ENCODE results near the gene SLC12A8. TPM values are rescaled to one million over a fixed set of nuclear protein-coding genes. Genes with fewer than 3 reads are reported as not detected.

SLC12A8 gene
- polyA plus RNA-seq, 3 donors = 5.9 to 10.3 (median 8.4) TPM

GRCh38 chr3:125078951-125079674 lies 133.4 kb downstream of the SLC12A8 start:
- no peak for DNase-seq

DNA sequence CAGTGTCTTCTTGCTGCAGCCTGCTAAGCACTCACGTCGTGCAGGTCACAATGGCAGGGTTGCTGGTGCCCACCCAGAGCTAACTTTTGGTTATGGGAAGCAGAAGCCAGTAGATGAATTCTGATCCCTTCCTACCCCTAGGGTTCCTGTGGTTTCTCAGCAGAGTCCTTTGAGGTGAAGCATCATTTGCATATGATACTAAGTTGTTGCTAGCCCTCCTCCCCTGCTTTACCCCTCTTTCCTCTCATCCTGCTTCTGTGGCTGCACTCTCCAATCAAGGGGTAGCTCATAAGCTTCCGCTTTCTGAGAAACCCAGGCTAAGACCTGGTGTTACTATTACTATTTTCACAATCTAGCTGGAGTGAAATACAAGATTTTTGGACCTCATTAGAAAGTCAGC lies 134.7 kb downstream of the SLC12A8 start:
- DNase-seq = no peak

- no peak for DNase-seq
Observed at GRCh38 chr3:125076464-125076863, 136.1 kb downstream of the SLC12A8 start.

- DNase-seq = no peak
Observed at GRCh38 chr3:125075738-125076137, 136.8 kb downstream of the SLC12A8 start.

DNA sequence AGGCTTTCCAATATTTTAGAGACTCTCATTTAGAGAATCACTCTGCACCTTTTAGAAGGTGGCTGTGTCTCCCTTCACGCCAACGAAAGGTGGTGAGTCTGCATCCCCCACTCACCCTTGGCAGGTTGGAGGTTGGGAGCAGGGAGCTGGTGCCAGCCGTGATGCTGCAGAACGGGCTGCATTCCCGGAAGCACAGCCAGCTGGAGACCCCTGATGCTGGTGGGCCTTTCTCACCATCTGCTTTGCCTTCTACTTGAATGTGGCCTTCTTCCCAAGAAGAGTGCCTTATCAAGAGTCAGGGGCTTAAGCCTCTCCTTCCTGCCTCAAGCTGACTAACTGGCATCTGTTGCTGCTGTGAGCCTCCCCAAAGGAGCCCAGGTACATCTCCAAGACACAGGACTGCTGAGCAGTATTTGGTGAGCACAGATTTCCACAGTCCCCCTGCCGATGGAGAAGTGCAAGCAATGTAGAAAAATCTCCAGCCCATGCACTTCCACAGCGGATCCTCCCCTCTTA lies 139.1 kb downstream of the SLC12A8 start:
- no peak for DNase-seq

- DNase-seq = no peak
Observed at GRCh38 chr3:125072749-125073389, 139.7 kb downstream of the SLC12A8 start.

DNA sequence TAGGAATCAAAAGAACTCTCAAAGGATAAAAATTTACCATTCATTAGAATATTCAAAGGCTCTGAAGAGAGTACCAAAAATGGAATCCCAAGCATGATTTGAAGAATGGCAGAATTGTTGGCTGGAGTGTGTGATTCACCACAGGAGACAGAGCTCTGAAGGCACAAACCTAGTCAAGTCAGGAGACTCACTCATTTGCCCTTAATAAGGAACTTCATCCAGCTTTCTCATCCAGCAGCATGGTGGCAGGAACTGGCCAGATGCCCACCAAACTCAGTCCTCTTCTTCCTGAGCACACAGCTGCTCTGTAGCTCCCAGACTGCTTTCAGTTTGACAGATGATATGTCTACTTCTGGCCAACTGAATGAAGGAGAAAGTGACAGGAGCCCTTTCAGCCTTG lies 140.2 kb downstream of the SLC12A8 start:
- no peak for DNase-seq

DNA sequence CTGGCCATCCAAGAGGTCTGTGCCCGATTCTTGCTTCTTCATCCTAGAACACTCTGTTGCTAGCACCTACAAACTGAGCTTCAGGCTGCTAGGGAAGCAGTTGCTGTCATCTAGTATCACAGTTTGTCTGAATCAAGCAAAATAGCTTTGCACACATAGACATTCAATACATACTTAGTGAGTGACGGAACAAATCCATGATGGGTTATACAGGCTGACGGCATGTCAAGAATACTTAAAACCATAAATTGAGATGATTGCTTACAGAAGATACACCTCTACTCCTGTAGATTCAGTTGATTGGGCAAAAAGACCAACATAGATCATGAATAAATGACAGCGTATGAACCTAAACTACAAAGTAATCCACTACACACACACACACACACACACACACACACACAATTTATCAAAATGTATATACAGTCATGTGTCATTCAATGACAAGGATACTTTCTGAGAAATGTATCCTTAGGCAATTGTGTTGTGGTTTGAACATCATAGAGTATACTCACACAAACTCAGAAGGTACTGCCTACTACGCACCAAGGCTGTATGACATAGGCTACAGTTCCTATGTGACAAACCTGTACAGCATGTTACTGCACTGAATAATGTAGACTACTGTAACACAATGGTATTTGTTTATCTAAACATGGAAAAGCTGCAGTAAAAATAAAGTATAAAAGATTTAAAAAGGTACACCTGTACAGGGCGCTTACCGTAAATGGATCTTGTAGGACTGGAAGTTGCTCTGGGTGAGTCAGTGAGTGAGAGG lies 142.4 kb downstream of the SLC12A8 start:
- DNase-seq = no peak

- no peak for DNase-seq
Observed at GRCh38 chr3:125069452-125069851, 143.1 kb downstream of the SLC12A8 start.

DNA sequence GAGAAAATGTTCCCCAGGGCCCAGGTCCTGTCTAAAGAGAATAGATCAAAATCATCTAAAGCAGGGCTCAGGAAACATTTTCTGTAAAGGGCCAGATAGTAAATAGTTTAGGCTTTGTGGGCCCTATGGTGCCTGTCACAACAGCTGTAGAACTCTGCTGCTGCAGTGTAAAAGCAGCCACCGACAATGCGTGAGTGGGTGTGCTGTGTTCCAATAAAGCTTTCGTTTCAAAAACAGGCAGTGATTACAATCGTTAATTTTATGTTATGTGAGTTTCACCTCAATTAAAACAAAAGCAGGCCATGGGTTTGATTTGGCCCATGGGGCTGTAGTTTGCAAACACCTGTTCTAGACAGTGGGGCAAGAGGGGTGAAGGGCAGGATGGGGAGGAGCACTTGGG lies 144.3 kb downstream of the SLC12A8 start:
- no peak for DNase-seq

DNA sequence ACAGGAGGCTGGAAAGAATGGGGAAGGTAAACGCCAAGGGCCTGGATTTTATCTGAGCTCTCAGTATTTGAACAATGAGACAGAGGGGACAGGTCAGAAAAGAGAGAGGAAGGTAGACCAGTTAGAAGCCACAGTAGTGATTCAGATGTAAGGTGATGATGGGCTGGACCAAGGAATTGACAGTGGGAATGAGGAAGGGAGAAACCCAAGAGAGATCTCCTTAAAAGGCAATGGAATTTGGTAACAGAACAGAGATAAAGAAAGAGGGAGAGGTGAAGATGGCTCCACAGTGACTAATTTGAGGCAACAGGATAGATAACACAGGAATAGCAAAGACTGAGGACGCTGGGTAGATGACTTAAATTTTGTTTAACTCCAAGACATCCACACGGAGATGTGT lies 145.3 kb downstream of the SLC12A8 start:
- no peak for DNase-seq

GRCh38 chr3:125062904-125063618 lies 149.5 kb downstream of the SLC12A8 start:
- no peak for DNase-seq

- no peak for DNase-seq
Observed at GRCh38 chr3:125061646-125062045, 150.9 kb downstream of the SLC12A8 start.

DNA sequence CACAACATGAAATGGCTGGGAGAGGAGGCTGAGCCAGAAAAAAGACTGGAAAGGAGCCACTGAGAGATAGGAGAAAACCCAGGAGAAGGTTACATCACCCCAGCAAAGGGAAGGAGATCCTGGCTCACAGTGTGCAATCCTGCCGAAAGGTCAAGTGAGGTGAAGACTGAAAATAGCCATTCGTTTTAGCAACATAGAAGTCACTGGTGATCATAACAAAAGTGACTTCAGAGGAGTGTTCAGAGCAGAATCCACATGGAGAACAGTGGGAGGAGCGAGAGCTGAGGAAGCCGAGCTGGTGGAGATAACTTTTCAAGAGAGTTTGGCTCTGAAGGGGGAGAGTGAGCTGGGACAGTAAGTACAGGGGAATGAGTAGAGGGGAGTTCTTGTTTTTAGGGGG lies 151.4 kb downstream of the SLC12A8 start:
- DNase-seq = no peak

DNA sequence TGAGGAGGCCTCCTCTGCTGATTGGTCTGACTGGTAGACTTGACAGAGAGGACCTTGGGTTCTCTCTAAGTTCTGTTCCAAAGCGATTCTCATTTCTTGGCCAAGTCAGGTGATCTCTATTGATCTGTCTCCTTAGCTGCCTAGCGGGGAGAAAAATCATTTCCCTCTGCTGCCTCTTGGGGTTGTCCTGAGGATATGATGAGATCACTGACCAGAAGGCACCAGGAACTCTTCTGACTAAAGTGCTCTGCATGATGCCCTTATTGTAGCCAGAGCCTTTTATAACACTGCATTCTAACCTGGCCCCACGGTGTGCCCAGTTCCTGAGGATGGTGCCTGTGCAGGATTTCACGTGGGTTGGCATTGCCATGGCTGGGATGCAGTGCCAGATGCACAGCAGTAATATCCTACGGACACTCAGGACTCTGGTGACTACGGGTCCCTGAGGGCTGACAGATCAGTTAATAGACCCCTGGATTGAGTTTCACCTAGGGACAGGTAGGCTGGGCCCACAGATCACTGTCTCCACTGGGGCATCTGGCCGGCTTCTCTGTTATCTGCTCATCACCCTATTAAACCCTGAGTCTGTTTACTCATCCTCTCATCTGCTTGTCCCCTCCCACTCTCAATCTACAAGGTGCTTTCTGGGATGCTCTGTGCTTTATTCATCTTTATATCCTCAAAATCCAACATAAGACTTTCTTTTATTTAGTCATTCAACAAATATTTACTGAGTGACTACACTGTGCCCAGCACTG lies 152.9 kb downstream of the SLC12A8 start:
- DNase-seq = no peak

DNA sequence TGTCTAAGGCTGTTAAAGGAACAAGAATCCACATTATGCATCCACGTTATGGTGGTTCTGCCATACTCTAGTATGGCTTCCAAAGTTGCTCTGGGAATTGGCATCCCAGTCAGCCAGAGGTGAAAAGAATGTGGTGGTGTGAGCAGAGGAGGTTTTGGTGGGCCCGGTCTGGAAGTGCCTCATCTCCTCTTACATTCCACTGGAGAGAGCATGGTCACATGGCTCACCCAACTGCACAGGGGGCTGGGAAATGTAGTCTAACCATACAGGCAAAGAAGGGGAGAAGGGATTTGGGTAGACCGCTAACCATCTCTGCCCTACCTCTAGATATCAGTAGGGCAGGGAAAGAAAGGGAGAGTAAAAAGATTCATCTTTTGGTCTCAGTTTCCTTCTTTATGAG lies 153.6 kb downstream of the SLC12A8 start:
- DNase-seq = no peak

DNA sequence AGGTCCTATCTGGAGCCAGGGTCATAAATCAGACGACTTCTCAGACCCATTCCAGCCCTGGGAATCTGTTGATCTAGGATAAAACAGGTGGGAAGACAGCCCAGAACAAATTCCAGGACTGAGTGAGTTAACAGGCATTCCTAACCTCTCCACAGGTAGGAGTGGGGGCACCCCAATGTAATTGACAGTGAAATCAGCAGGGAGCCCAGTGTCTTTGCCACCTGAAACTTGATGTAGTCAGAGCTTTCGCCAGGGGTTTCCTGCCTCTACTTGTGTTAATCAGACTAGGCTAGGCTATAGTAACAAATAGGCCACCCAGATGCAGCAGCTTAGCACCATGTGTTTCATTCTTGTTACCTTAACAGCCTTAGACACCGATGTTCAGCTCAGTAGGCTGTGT lies 154.0 kb downstream of the SLC12A8 start:
- DNase-seq = no peak

GRCh38 chr3:125057186-125057850 lies 155.2 kb downstream of the SLC12A8 start:
- no peak for DNase-seq

- no peak for DNase-seq
Observed at GRCh38 chr3:125055913-125056745, 156.4 kb downstream of the SLC12A8 start, which contains the start of gene HEG1. Gene HEG1, minus strand, starts transcription at chr3:125055997. Its CDS starts 107 bp downstream, at chr3:125055890.
